Fibroblast of mammary gland (primary cell): ENCODE measurements around the gene SCRG1.

Source experiments
- DNase-seq: peaks from one replicate; pipeline ENCODE4 v3.0.0-alpha.2; 2010; ENCODE audit warnings: low read depth
- H3K4me3 ChIP-seq: 2 replicates; pipeline ENCODE4 v1.5.1; 2011; ENCODE audit warnings: low read depth, mild to moderate bottlenecking, low read length, moderate library complexity; ENCODE audit not compliant: control insufficient read depth
- TF ChIP-seq, protein P1 (sequence below): conservative IDR thresholded peaks from 2 replicates; pipeline ENCODE4 v1.5.1; 2011; ENCODE audit warnings: low read depth, low read length, inconsistent platforms; ENCODE audit not compliant: control insufficient read depth, insufficient read depth

Gene SCRG1

DNA sequence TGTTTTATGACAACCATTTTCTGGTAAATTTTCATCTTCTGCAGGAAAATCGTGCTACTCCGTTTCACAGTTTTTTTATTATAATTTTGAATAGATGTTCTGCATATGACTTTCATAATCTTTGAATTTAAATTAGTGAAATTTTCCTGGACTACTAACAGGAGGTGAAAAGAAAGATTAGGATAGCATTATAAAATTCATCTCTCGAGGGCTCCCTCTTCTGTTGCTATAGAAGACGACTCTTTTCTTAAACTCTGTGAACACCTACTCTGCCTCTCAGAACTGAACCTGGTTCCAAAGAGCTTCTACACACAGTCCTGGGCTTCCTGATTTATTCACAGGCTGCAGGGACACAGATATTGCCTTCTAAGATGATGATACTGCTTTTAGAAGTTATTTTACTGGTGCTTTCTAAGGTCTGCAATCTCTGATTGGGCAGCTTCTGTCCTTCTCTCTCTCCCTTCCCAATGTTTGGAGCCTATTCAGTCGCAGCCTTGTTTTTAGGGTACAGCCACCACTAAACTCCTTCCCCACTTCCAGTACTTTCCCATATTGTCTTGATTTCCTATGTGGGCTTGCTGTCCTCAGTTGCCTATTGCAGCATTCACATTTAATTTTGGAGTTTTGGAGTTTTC lies 38.2 kb downstream of the SCRG1 start:
- DNase-seq, result no peak
- TF ChIP-seq, protein P1, sequence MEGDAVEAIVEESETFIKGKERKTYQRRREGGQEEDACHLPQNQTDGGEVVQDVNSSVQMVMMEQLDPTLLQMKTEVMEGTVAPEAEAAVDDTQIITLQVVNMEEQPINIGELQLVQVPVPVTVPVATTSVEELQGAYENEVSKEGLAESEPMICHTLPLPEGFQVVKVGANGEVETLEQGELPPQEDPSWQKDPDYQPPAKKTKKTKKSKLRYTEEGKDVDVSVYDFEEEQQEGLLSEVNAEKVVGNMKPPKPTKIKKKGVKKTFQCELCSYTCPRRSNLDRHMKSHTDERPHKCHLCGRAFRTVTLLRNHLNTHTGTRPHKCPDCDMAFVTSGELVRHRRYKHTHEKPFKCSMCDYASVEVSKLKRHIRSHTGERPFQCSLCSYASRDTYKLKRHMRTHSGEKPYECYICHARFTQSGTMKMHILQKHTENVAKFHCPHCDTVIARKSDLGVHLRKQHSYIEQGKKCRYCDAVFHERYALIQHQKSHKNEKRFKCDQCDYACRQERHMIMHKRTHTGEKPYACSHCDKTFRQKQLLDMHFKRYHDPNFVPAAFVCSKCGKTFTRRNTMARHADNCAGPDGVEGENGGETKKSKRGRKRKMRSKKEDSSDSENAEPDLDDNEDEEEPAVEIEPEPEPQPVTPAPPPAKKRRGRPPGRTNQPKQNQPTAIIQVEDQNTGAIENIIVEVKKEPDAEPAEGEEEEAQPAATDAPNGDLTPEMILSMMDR, result peak; percentile 40
- H3K4me3 ChIP-seq, result no peak overlapping the region

DNA sequence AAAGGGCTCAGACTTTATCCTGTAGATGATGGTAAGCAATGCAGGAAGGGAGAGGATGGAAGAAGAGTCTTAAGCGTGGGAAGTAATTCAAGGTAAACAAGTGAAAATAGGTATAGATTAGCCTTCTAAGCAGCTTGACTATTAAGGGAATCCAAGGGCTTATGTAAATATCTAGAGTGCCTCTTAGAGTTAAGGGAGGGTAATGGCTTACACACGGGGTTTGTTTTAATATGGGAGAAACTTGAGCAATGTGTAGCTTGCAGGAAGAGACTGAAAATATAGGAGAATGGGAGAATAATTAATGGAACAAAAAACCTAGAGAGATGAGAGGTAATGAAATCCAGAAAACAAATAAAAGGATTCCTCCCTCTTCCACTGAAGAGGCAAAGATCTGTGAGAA lies 41.0 kb downstream of the SCRG1 start:
- TF ChIP-seq, protein P1, result no peak
- no peak for DNase-seq
- no peak overlapping the region for H3K4me3 ChIP-seq

DNA sequence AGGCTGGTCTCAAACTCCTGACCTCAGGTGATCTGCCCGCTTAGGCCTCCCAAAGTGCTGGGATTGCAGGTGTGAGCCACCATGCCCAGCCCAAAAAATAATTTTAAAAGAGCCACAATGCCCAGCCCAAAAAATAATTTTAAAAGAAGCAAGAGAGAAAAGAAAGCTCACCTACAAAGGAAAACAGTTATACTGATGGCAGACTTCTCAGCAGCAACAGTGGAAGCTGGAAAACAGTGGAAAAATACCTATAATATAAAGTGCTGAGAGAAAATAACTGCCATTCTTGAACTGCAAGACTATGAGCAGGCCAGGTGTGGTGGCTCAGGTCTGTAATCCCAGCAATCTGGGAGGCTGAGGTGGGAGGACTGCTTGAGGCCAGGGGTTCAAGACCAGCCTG lies 51.4 kb downstream of the SCRG1 start:
- no peak overlapping the region for H3K4me3 ChIP-seq
- DNase-seq, result no peak
- TF ChIP-seq, protein P1, result no peak

DNA sequence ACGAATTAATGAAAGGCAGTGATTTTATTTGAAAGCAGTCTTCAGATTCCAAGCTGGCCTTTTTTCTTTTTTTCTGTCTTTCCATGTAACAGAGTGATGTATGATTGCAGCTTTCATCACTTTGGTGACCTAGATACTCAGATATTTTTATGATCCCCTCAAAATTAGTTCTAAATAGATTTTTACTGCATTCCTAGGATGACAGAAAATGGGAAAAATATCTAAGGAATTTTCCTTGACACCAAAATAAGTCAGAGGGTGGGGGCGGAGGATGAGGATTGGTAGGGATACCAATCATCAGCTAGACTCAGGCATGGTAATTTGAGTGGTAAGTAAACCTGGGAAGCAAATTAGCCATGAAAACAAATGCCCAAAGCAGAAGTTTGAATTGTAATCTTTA lies 52.8 kb downstream of the SCRG1 start:
- TF ChIP-seq, protein P1, result no peak
- no peak overlapping the region for H3K4me3 ChIP-seq
- peak; percentile 43 for DNase-seq

DNA sequence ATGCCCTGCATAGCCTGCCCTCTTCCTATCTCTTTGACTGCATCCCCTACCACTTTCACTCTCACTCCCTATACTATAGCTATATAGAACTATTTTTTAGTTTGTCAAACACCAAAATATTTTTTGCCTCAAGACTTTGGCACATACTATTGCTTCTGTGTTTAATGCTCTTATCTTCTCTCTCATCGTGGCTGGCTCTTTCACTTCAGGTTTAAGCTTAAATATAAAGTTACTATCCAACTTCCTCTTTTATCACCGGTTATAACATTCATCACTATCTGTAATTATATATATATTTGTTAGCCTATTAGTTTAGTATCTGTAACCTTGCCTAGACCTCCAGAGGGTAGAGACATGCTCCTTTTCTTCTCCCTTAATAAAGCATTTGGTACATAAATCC lies 53.3 kb downstream of the SCRG1 start:
- TF ChIP-seq, protein P1, result no peak
- no peak for DNase-seq
- no peak overlapping the region for H3K4me3 ChIP-seq

DNA sequence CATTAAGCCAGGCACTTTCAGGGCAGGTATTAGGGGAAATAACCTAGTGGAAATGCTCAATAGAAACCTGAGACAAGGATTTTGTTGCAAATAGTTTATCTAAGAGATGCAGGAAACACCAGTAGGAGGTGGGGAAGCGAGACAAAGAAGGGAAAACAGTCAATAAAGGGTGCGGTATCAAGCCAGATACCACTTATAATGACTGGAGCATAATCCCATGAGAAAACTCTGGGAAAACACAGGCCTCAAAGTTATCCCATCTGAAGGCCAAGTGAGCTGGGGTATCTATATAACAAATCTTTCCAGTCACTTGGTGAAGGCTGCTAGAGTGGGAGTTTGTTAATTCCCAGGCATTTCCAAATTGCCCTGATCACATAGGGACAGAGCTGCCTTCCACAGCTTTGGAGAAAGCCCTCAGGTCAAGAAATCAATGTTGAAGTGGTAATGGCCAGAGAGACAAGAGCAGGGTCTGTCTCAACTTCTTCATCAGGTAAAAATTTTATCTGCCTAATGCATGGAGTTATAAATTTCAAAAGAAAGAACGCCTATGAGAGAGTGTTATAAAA lies 55.0 kb downstream of the SCRG1 start:
- DNase-seq, result no peak
- TF ChIP-seq, protein P1, result no peak
- no peak overlapping the region for H3K4me3 ChIP-seq

DNA sequence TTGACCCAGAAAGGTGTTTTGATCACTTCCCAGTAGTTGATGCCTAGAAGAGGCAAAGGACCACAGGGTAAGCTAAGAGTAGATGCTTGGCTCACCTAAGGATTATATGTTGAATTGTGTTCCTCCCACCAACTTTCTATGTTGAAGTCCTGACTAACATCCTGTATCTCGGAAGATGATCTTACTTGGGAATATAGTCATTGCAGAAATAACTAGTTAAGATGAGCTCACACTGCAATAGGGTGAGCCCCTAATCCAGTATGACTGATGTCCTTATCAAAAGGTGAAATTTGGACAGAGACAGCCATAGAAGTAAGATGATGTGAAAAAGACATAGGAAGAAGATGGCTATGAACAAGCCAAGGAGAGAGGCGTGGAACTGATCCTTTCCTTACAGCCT lies 61.5 kb downstream of the SCRG1 start:
- no peak for DNase-seq
- H3K4me3 ChIP-seq, result no peak overlapping the region
- TF ChIP-seq, protein P1, result no peak
